ENCODE data around the gene NDUFA5.

DNA sequence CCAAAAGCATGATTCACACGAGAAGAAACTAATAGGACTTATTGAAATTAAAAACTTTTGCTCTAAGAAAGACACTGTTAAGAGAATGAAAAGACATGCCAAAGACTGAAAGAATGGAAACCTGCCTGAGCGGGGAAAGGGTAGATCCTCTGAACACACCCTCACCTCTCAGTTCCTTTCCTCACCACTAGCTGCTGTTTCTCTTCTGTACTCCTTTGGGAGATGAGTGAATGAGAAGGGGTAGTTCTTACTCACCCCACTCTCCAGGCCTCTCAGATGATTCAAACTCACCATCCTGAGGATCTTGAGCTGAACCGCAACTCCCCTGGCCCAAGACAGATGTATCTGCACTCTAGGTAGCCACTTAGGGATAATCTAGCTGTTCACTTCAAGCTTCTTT is 65.1 kb downstream of the NDUFA5 start:
- no peak for TF ChIP-seq GATA2 (IDR thresholded peaks at IDR 0.05; ENCODE audit: low read depth, low read length)
- TF ChIP-seq GATA3 (IDR thresholded peaks at IDR 0.05; ENCODE audit: low read depth, low read length) = no peak

Measured in SH-SY5Y (cell line).